Endothelial cell of umbilical vein (primary cell): ENCODE measurements around the gene PTPRF. TPM values are rescaled to one million over a fixed set of nuclear protein-coding genes. Genes with fewer than 3 reads are reported as not detected.

ENCODE experiments used
- BruUV-seq: library from RNA; stranded (reverse); fragments of 400-500 nt; replicated peaks from 2 replicates; lab custom pipeline; 2021; lab: Mats Ljungman, UMichigan
- CTCF ChIA-PET: fragments of 300-600, 350-600 bp; sonication (Branson Sonifier 250); formaldehyde crosslinking; loops from one replicate; lab custom pipeline; 2021; ENCODE audit warnings: antibody characterized with exemption, inconsistent platforms; lab: Charles Lee
- POLR2A ChIA-PET: fragments of 300-600, 350-600 bp; sonication (Branson Sonifier 250); formaldehyde crosslinking; loops from one replicate; lab custom pipeline; 2021; ENCODE audit warnings: antibody characterized with exemption, inconsistent platforms; lab: Charles Lee
- DNase-seq: peaks from one replicate; pipeline ENCODE4 v3.0.0-alpha.2; 2011; ENCODE audit warnings: low read depth, low spot score
- FAIRE-seq: peaks from 2 replicates; lab custom pipeline; 2011; peaks lifted over from hg19 to GRCh38; lab: Jason Lieb, UNC
- H2AFZ ChIP-seq: 2 replicates; pipeline ENCODE4 v1.6.0; 2012; ENCODE audit warnings: low read depth, low read length, control low read depth, inconsistent platforms
- H3K27ac ChIP-seq: 2 replicates; pipeline ENCODE4 v1.5.1; 2011; ENCODE audit warnings: low read depth, mild to moderate bottlenecking, control low read depth, low read length, moderate library complexity; ENCODE audit not compliant: insufficient read depth
- H3K27me3 ChIP-seq, 2 experiments: 2 replicates each; pipeline versions ENCODE4 v1.6.0 to v1.6.1; 2011; ENCODE audit warnings: low read length in 2 of 2, mixed read lengths in 1 of 2; ENCODE audit not compliant: control insufficient read depth in 2 of 2, insufficient read depth in 2 of 2
- H3K36me3 ChIP-seq, 2 experiments: 2 replicates in 1 of 2; 3 replicates in 1 of 2; pipeline ENCODE4 v1.5.1; 2011; ENCODE audit warnings: low read length in 2 of 2, mild to moderate bottlenecking in 1 of 2, moderate library complexity in 1 of 2; ENCODE audit not compliant: control insufficient read depth in 2 of 2, insufficient read depth in 2 of 2; ENCODE audit errors: extremely low read depth in 1 of 2
- H3K4me1 ChIP-seq: 3 replicates; pipeline ENCODE4 v1.5.1; 2011; ENCODE audit warnings: mild to moderate bottlenecking, low read length; ENCODE audit not compliant: control insufficient read depth, insufficient read depth; ENCODE audit errors: extremely low read depth
- H3K4me2 ChIP-seq: 2 replicates; pipeline ENCODE4 v1.6.1; 2011; ENCODE audit warnings: low read length, control low read depth, mixed read lengths; ENCODE audit not compliant: insufficient read depth
- H3K4me3 ChIP-seq, 3 experiments: fragments of 200-600 bp in 1 of 3; sonication (generic), shearing (Covaris generic) in 1 of 3; replicated peaks in 1 of 3; 2 replicates each; pipeline ENCODE4 v1.5.1; 2011 to 2016; ENCODE audit warnings: control low read depth in 3 of 3, low read length in 3 of 3, mild to moderate bottlenecking in 2 of 3, inconsistent platforms in 1 of 3, low read depth in 1 of 3, moderate library complexity in 1 of 3; ENCODE audit not compliant: insufficient read depth in 1 of 3
- H3K79me2 ChIP-seq: 2 replicates; pipeline ENCODE4 v1.6.0; 2012; ENCODE audit warnings: low read length, inconsistent platforms; ENCODE audit not compliant: control insufficient read depth, insufficient read depth
- H3K9ac ChIP-seq: replicated peaks from 2 replicates; pipeline ENCODE3; 2011; ENCODE audit warnings: low read length, control low read depth; ENCODE audit not compliant: insufficient read depth; ENCODE audit errors: extremely low read depth
- H3K9me1 ChIP-seq: replicated peaks from 3 replicates; pipeline ENCODE4 v1.6.0; 2011; ENCODE audit warnings: mild to moderate bottlenecking, low read length; ENCODE audit not compliant: control insufficient read depth, insufficient read depth; ENCODE audit errors: extremely low read depth
- H3K9me3 ChIP-seq: replicated peaks from 2 replicates; pipeline ENCODE4 v1.5.1; 2012; ENCODE audit warnings: low read length, inconsistent platforms; ENCODE audit not compliant: control insufficient read depth, insufficient read depth
- H4K20me1 ChIP-seq: replicated peaks from 2 replicates; pipeline ENCODE3; 2011; ENCODE audit warnings: mild to moderate bottlenecking, low read length; ENCODE audit not compliant: control insufficient read depth, insufficient read depth; ENCODE audit errors: extremely low read depth
- EZH2 ChIP-seq: IDR thresholded peaks from 2 replicates; pipeline ENCODE4 v1.6.1; 2012; ENCODE audit warnings: borderline replicate concordance, low read depth, mild to moderate bottlenecking, moderate library complexity, low read length, inconsistent platforms; ENCODE audit not compliant: severe bottlenecking
- FOS ChIP-seq: IDR thresholded peaks from 2 replicates; pipeline ENCODE4 v1.6.1; 2011; ENCODE audit warnings: mild to moderate bottlenecking, low read length, moderate library complexity, borderline replicate concordance; ENCODE audit not compliant: insufficient read depth
- GATA2 ChIP-seq: IDR thresholded peaks from 2 replicates; pipeline ENCODE4 v1.7.0; 2011; ENCODE audit warnings: low read depth, mild to moderate bottlenecking, moderate library complexity, mixed read lengths, low read length; ENCODE audit not compliant: insufficient read length, insufficient read depth
- JUN ChIP-seq: IDR thresholded peaks from 2 replicates; pipeline ENCODE4 v1.6.1; 2011; ENCODE audit warnings: borderline replicate concordance, low read depth; ENCODE audit not compliant: insufficient read length, insufficient read depth
- MYC ChIP-seq: IDR thresholded peaks from one replicate; pipeline ENCODE4 v1.6.1; 2011; ENCODE audit warnings: mild to moderate bottlenecking, low read depth, low read length
- POLR2A ChIP-seq: IDR thresholded peaks from 2 replicates; pipeline ENCODE4 v1.6.1; 2012; ENCODE audit warnings: low read depth, mild to moderate bottlenecking, control low read depth, low read length
- POLR2AphosphoS5 ChIP-seq: IDR thresholded peaks from 2 replicates; pipeline ENCODE4 v1.6.1; 2012; ENCODE audit warnings: low read depth, mild to moderate bottlenecking, control low read depth, low read length, moderate library complexity; ENCODE audit not compliant: insufficient read depth
- dilution Hi-C: fragments of 300-500 bp; cut with MboI; formaldehyde crosslinking; loops from one replicate; pipeline ENCODE4 v1.15.0; 2019; ENCODE audit warnings: low sequenced_read_pairs; ENCODE audit not compliant: extremely low pct_ligation_motif_present
- intact Hi-C: fragments of 100-400 bp; cut with micrococcal nuclease; formaldehyde crosslinking; loops from one replicate; pipeline ENCODE4 v1.10.0; 2022
- polyA plus RNA-seq, 4 experiments: library from polyadenylated mRNA; depleted of rRNA in 3 of 4; stranded (reverse) in 3 of 4; unstranded in 1 of 4; fragments of >200 nt; gene quantifications; 2 replicates each; pipeline versions ENCODE4 v1.2.1 to v1.2.3, GENCODE V29; 2011 to 2012; ENCODE audit warnings: missing spikeins in 1 of 4
- total RNA-seq: library from RNA; stranded (reverse); gene quantifications from 2 replicates; pipeline ENCODE4 v1.2.3, GENCODE V29; 2021
- TF ChIP-seq, protein P1 (sequence below): IDR thresholded peaks from 2 replicates; pipeline ENCODE4 v1.6.1; 2011; ENCODE audit not compliant: insufficient read depth, insufficient read length
- TF ChIP-seq, protein P2 (sequence below), 2 donors: IDR thresholded peaks; 1 replicate in 1 of 2; 2 replicates in 1 of 2; pipeline ENCODE4 v1.5.1; 2011; ENCODE audit warnings: low read length in 2 of 2, mild to moderate bottlenecking in 2 of 2, moderate library complexity in 2 of 2, control low read depth in 1 of 2, inconsistent platforms in 1 of 2, low read depth in 1 of 2; ENCODE audit not compliant: insufficient read depth in 1 of 2; ENCODE audit errors: extremely low read depth in 1 of 2

PTPRF gene
- total and polyA plus RNA-seq, 2 donors (not counting 3 experiments of a cell fraction or from before 2014, with no cell fraction given) = 217 to 338 TPM

DNA sequence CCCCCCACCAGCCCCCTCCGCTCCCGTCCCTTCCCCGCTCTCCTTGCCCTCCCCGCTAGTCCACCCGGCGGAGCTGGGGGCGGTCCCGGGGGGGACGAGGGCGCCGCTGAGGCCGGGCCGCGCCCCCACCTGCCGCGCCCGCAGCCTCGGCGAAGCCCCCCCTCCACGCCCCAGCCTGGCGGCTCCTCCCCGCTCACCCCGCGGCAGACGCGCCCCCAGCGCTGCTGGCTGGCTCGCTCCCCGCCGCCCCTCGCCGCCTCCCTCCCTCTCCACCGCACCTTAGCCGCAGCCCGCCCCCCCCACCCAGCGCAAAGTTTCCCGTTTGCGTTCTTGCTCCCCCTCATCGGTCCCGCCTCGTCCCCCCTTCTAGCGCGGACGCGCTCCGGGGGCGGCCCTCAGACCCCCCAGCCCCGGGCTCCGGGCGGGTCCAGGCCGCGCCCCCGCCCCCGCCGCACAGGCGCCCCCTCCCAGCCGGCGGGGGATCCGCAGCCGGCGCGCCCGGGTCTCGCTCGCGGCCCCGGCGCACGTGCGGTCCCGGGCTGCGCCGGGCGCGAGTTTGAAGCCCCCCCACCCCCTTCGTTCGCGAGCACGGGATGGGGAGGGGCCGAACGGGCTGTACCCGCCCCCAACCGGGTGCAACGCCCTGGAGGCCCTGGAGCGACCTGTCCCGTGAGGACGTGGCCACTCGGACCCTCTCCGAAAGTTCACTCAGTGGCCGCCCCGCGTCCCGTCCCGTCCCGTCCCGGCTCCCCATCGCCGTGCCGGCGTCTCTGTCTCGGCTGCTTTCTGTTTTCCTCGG lies 623 bp downstream of the PTPRF start:
- intact Hi-C loops (loop anchor here (5.0 kb wide), 1 partner anchor 51 kb away; no protein-coding TSS in a partner anchor), dilution Hi-C loops (no loop called here)
- Histone ChIP-seq H3K36me3 (no peaks in the 10 kb centered on the region), H3K79me2 (peaks cover 49% of the 10 kb centered on the region), H3K9ac (peak overlapping the region; percentile 73), H3K4me2 (peak overlapping the region; percentile 74), H2AFZ (peak overlapping the region; percentile 39), H3K4me1 (peaks cover 24% of the 10 kb centered on the region), H3K9me3 (no peaks in the 10 kb centered on the region), H3K27me3 (no peaks in the 10 kb centered on the region), H4K20me1 (no peaks in the 10 kb centered on the region), H3K27ac (peak overlapping the region; percentile 22), H3K4me3 (peak overlapping the region; percentile 68 to 86 (median 69)), H3K9me1 (no peaks in the 10 kb centered on the region)
- BruUV-seq = no TSS peak
- DNase-seq = peak; percentile 44
- TF ChIP-seq POLR2A (peak; percentile 45), MYC (no peak), POLR2AphosphoS5 (peak; percentile 15)
- TF ChIP-seq, protein P1, sequence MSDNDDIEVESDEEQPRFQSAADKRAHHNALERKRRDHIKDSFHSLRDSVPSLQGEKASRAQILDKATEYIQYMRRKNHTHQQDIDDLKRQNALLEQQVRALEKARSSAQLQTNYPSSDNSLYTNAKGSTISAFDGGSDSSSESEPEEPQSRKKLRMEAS = peak; percentile 9
- POLR2A ChIA-PET = no interaction called here
- no peak for FAIRE-seq
- CTCF ChIA-PET = interaction anchor here (0.6 to 2.9 kb wide), 10 partner anchors 10 to 120 kb away, joined by 3 to 18 read pairs (median 6); partner anchors contain the start of genes HYI and KDM4A

DNA sequence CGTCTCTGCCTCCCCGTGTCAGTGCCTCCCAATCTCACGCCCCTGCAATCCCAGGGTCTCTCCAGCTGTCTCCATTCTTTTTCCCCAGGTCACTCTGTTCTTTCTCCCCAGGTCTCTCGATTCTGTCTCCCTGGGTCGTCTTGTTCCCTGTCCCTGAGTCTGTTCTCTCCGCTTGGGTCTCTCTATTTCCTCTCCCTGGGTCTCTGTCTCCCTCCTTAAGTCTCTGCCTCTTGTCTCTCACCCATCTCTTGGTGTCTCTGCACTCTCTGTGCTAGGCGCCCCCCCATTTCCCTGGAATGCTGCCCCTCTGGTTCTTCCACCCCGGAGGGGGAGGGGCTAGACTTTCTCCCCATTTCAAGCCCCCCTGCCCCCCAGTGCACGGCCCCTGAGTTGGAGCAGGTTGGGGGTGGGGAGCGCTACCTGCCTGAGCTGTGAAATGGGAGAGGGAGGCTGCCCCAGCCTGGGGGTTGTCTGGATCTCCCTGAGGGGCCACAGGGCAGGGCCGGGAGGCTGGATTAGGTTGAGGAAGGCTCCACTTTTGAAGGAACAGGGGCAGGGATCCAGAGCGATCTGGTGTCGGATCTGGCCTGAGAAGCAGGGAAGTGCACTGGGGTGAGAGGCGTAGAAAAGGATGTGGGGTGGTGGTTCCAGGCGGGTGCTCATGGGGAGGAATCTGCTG lies 1.4 kb downstream of the PTPRF start:
- TSS peak; percentile 47 for BruUV-seq
- H3K4me1 ChIP-seq = peaks cover 24% of the 10 kb centered on the region
- peak overlapping the region; percentile 59 for H3K9ac ChIP-seq
- H3K27ac ChIP-seq = peak overlapping the region; percentile 22
- peak overlapping the region; percentile 74 for H3K4me2 ChIP-seq
- no peaks in the 10 kb centered on the region for H3K9me1 ChIP-seq
- H3K27me3 ChIP-seq = no peaks in the 10 kb centered on the region
- DNase-seq (no peak), FAIRE-seq (peak; percentile 52)
- no peak for TF ChIP-seq JUN
- TF ChIP-seq POLR2AphosphoS5 = no peak
- no peak for TF ChIP-seq MYC
- no peak for TF ChIP-seq POLR2A
- TF ChIP-seq, protein P1 = no peak
- no peak for TF ChIP-seq FOS
- TF ChIP-seq EZH2 = no peak
- TF ChIP-seq GATA2 = no peak
- TF ChIP-seq, protein P2, sequence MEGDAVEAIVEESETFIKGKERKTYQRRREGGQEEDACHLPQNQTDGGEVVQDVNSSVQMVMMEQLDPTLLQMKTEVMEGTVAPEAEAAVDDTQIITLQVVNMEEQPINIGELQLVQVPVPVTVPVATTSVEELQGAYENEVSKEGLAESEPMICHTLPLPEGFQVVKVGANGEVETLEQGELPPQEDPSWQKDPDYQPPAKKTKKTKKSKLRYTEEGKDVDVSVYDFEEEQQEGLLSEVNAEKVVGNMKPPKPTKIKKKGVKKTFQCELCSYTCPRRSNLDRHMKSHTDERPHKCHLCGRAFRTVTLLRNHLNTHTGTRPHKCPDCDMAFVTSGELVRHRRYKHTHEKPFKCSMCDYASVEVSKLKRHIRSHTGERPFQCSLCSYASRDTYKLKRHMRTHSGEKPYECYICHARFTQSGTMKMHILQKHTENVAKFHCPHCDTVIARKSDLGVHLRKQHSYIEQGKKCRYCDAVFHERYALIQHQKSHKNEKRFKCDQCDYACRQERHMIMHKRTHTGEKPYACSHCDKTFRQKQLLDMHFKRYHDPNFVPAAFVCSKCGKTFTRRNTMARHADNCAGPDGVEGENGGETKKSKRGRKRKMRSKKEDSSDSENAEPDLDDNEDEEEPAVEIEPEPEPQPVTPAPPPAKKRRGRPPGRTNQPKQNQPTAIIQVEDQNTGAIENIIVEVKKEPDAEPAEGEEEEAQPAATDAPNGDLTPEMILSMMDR (IDR thresholded peaks at IDR 0.05; ENCODE audit: extremely low read depth in 1 of 2, insufficient read depth in 1 of 2, low read depth in 1 of 2, low read length in 2 of 2) = no peak
- peak overlapping the region; percentile 68 to 86 (median 69) for H3K4me3 ChIP-seq
- intact Hi-C loops (loop anchor here (1.0 to 5.0 kb wide), 2 partner anchors 9 to 50 kb away; no protein-coding TSS in a partner anchor), dilution Hi-C loops (no loop called here)
- peak overlapping the region; percentile 39 for H2AFZ ChIP-seq
- CTCF ChIA-PET = interaction anchor here (1.0 to 2.9 kb wide), 3 partner anchors 15 to 305 kb away, joined by 3 to 15 read pairs (median 7); no protein-coding TSS in a partner anchor
- no peaks in the 10 kb centered on the region for H4K20me1 ChIP-seq
- POLR2A ChIA-PET = no interaction called here
- H3K79me2 ChIP-seq = peaks cover 56% of the 10 kb centered on the region
- no peaks in the 10 kb centered on the region for H3K9me3 ChIP-seq
- no peaks in the 10 kb centered on the region for H3K36me3 ChIP-seq
